WI38 (cell line): Measurements from ENCODE around the gene DCAF8.

ENCODE experiments used
- H3K4me3 ChIP-seq: 2 replicates; pipeline ENCODE4 v1.5.1; 2011; ENCODE audit warnings: low read depth, mild to moderate bottlenecking, control low read depth, low read length
- CTCF ChIP-seq: IDR thresholded peaks from 2 replicates; pipeline ENCODE4 v1.5.1; 2012; ENCODE audit warnings: low read depth, mild to moderate bottlenecking, control low read depth, low read length

DCAF8 gene

DNA sequence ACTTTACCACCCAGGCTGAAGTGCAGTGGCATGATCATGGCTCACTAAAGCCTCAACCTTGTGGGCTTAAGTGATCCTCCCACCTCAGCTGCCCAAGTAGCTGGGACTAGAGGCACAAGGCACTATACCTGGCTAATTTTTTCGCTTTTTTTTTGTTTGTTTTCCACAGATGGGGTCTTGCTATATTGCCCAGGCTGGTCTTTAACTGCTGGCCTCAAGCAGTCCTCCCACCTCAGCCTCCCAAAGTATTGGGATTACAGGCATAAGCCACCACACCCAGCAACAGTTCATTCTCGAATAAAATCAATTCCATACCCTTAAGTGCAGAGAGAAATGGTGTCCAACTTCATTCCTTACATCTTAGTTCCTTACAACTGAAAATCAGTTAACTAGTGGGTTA is 24.8 kb downstream of the DCAF8 start:
- H3K4me3 ChIP-seq, result no peak overlapping the region
- no peak for TF ChIP-seq CTCF

- no peak overlapping the region for H3K4me3 ChIP-seq
- no peak for TF ChIP-seq CTCF
Observed at GRCh38 chr1:160236806-160237205, 25.5 kb downstream of the DCAF8 start.

- TF ChIP-seq CTCF, result no peak
- no peak overlapping the region for H3K4me3 ChIP-seq
Observed at GRCh38 chr1:160232911-160233310, 29.4 kb downstream of the DCAF8 start.

DNA sequence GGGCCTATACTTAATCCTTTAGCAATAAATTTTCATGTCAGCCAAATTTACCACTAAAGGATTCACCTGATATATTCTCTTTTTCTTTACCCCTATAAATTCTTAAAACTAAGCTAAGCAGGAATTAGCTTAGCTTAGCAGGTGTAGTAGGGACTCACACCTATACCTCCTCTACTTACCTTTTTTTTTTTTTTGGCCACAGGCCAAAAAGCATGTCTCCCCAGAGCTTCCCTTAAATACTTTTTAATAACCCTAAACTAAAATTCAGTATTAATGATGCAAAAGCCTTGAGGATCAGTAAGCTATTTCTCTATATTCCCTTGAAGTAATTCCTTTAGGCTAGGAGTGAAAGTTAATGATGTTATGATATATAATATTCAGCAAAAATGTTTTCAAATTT is 33.9 kb downstream of the DCAF8 start:
- TF ChIP-seq CTCF, result no peak
- no peak overlapping the region for H3K4me3 ChIP-seq

GRCh38 chr1:160227561-160227960 is 34.8 kb downstream of the DCAF8 start:
- TF ChIP-seq CTCF, result no peak
- H3K4me3 ChIP-seq, result no peak overlapping the region

GRCh38 chr1:160227034-160227433 is 35.3 kb downstream of the DCAF8 start:
- TF ChIP-seq CTCF, result no peak
- H3K4me3 ChIP-seq, result no peak overlapping the region

DNA sequence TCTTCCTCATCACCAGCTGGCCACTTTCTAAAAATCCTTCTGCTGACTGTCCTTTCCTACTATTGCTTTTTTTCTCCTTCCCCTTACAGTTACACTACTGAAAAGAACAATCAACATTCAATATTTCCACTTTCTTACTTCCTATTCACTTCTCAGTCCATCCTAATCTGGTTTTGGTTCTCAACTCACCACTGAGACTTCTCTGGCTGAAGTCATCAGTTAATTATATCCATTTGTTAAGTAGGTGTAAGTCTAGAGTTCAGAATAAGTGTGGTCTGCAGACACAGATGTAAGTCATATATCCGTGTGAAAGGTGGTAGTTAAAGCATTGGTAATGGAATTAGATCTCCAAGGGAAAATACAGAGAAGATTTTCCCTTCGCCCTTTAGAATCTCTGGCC is 35.7 kb downstream of the DCAF8 start:
- no peak overlapping the region for H3K4me3 ChIP-seq
- TF ChIP-seq CTCF, result no peak
